Measurements from ENCODE around the gene FAM83C.

FAM83C gene

GRCh38 chr20:35291654-35292503 lies at the start of gene FAM83C:
Gene FAM83C (minus strand): TSS chr20:35292425. CDS start chr20:35292304, 121 bp downstream.
- no peak for DNase-seq

GRCh38 chr20:35341366-35342028 lies 49.3 kb upstream of the FAM83C start:
- DNase-seq: no peak

- no peak for DNase-seq
These were observed 48.2 kb upstream of the FAM83C start for GRCh38 chr20:35340436-35340835.

- no peak for DNase-seq
These were observed 47.4 kb upstream of the FAM83C start for GRCh38 chr20:35339636-35340035.

GRCh38 chr20:35339007-35339406 lies 46.8 kb upstream of the FAM83C start:
- no peak for DNase-seq

GRCh38 chr20:35334311-35335101 lies 42.3 kb upstream of the FAM83C start:
- DNase-seq: no peak

GRCh38 chr20:35333606-35334005 lies 41.4 kb upstream of the FAM83C start:
- DNase-seq: no peak

GRCh38 chr20:35332540-35333200 lies 40.4 kb upstream of the FAM83C start:
- no peak for DNase-seq

- DNase-seq: peak; percentile 15
These were observed 37.4 kb upstream of the FAM83C start for GRCh38 chr20:35329435-35330139.

- no peak for DNase-seq
These were observed 36.5 kb upstream of the FAM83C start for GRCh38 chr20:35328689-35329088.

- DNase-seq: no peak
These were observed 36.0 kb upstream of the FAM83C start for GRCh38 chr20:35328095-35328685.

- DNase-seq: no peak
These were observed 35.1 kb upstream of the FAM83C start for GRCh38 chr20:35327074-35327976.

- no peak for DNase-seq
These were observed 34.5 kb upstream of the FAM83C start for GRCh38 chr20:35326740-35327073.

GRCh38 chr20:35326021-35326739 lies 34.0 kb upstream of the FAM83C start:
- DNase-seq: no peak

GRCh38 chr20:35325401-35325800 lies 33.2 kb upstream of the FAM83C start:
- DNase-seq: no peak

GRCh38 chr20:35320396-35321126 lies 28.3 kb upstream of the FAM83C start:
- no peak for DNase-seq

- no peak for DNase-seq
These were observed 27.6 kb upstream of the FAM83C start for GRCh38 chr20:35319871-35320197.

- no peak for DNase-seq
These were observed 27.1 kb upstream of the FAM83C start for GRCh38 chr20:35319192-35319870.
